AG04450 (cell line): ENCODE results near the gene COPG2. TPM values are rescaled to one million over a fixed set of nuclear protein-coding genes. Genes with fewer than 3 reads are reported as not detected.
"Not testable (repeated sequence)": the region's sequence is repeated elsewhere in the genome, so short reads cannot be mapped to it uniquely, and the experiment has no call there.

ENCODE experiments used
- CTCF ChIA-PET: fragments of 300-600, 350-600 bp; formaldehyde crosslinking; extraction: SDS; loops from one replicate; lab custom pipeline; 2022; ENCODE audit warnings: antibody characterized with exemption, inconsistent platforms; lab: Charles Lee
- POLR2A ChIA-PET: fragments of 350-600 bp; formaldehyde crosslinking; extraction: SDS; loops from one replicate; lab custom pipeline; 2021; ENCODE audit warnings: antibody characterized with exemption, inconsistent platforms; lab: Yijun Ruan, JAX
- DNase-seq: peaks from one replicate; pipeline ENCODE4 v3.0.0-alpha.2; 2011; ENCODE audit warnings: low read depth, low spot score
- H3K27ac ChIP-seq: one replicate; pipeline ENCODE4 v1.5.1; 2012; ENCODE audit warnings: low read depth, low read length, control low read depth
- H3K27me3 ChIP-seq: one replicate; pipeline ENCODE4 v1.6.0; 2012; ENCODE audit warnings: low read length; ENCODE audit not compliant: control insufficient read depth, insufficient read depth
- H3K4me3 ChIP-seq: 2 replicates; pipeline ENCODE4 v1.5.1; 2011; ENCODE audit warnings: mild to moderate bottlenecking, low read depth, low read length, control low read depth
- H3K9me3 ChIP-seq: 2 replicates; pipeline ENCODE4 v1.5.1; 2012; ENCODE audit warnings: low read length; ENCODE audit not compliant: control insufficient read depth, insufficient read depth
- polyA plus RNA-seq: library from polyadenylated mRNA; depleted of rRNA; stranded (reverse); fragments of >200 nt; gene quantifications from 2 replicates; pipeline ENCODE4 v1.2.3, GENCODE V29; 2011
- TF ChIP-seq, protein P1 (sequence below): IDR thresholded peaks from 2 replicates; pipeline ENCODE4 v1.5.1; 2011; ENCODE audit warnings: low read depth, low read length, control low read depth, inconsistent platforms

COPG2 gene
- polyA plus RNA-seq, 1 experiment, result 40.6 TPM

DNA sequence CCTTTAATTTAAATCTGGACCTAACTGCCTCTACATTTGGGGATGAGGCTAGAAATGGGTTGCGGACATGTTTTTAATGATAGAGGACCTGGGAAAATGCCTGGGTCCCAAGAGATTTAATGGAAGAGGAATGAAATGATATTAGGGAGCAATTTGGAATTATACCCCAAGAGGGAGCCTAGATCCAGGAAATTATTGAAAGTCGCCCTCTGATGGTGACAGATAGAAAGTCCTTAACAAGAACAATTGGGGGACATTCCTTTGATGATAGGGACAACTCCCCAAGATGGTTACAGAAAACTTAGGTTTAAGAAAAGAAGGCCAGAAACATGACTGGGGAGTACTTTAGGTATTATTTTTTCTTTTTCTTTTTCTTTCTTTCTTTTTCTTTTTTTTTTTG, 27.3 kb upstream of the COPG2 start:
- ChIA-PET POLR2A (no interaction called here), CTCF (interaction anchor here (0.7 to 2.2 kb wide), 2 partner anchors 14 to 624 kb away, joined by 3 to 7 read pairs; no protein-coding TSS in a partner anchor)
- peaks cover 2% of the 10 kb centered on the region for H3K27me3 ChIP-seq
- no peak overlapping the region for H3K27ac ChIP-seq
- no peak for DNase-seq
- TF ChIP-seq, protein P1, sequence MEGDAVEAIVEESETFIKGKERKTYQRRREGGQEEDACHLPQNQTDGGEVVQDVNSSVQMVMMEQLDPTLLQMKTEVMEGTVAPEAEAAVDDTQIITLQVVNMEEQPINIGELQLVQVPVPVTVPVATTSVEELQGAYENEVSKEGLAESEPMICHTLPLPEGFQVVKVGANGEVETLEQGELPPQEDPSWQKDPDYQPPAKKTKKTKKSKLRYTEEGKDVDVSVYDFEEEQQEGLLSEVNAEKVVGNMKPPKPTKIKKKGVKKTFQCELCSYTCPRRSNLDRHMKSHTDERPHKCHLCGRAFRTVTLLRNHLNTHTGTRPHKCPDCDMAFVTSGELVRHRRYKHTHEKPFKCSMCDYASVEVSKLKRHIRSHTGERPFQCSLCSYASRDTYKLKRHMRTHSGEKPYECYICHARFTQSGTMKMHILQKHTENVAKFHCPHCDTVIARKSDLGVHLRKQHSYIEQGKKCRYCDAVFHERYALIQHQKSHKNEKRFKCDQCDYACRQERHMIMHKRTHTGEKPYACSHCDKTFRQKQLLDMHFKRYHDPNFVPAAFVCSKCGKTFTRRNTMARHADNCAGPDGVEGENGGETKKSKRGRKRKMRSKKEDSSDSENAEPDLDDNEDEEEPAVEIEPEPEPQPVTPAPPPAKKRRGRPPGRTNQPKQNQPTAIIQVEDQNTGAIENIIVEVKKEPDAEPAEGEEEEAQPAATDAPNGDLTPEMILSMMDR, result peak; percentile 67
- no peak overlapping the region for H3K4me3 ChIP-seq
- H3K9me3 ChIP-seq, result no peaks in the 10 kb centered on the region

DNA sequence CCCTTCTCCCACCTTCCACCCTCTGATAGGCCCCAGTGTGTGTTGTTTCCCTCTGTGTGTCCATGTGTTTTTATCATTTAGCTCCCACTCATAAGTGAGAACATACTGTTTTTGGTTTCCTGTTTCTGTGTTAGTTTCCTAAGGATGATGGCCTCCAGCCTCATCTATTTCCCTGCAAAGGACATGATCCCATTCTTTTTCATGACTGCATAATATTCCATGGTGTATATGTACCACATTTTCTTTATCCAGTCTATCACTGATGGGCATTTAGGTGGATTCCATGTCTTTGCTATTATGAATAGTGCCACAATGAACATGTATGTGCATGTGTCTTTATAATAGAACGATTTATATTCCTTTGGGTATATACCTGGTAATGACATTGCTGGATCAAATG, 23.8 kb upstream of the COPG2 start:
- CTCF ChIA-PET, POLR2A ChIA-PET: not testable (repeated sequence)

DNA sequence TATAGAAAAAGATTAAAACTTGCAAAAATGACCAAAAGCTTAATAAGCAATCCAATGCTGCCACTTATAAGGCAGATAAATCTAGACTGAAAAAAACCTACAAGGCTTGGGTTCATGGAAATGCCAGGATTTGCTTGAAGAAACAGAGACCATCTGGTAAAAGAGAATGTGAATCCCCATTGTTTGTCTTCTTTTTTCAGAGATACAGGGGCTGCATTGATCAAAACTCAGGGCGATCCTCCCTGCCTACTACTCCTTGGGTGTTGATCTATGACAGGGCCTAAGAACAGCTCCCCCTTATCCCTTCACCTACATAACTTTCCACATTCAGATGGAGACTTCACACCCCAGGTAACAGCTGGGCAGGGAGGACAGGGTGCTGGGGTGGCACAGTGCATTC, 21.1 kb upstream of the COPG2 start:
- Histone ChIP-seq H3K27ac (no peak overlapping the region), H3K9me3 (no peaks in the 10 kb centered on the region), H3K4me3 (no peak overlapping the region), H3K27me3 (peaks cover 15% of the 10 kb centered on the region)
- ChIA-PET CTCF (no interaction called here), POLR2A (no interaction called here)
- TF ChIP-seq, protein P1, result no peak
- no peak for DNase-seq

More for the DNA sequence above, 23.8 kb upstream of the COPG2 start:
- H3K27ac ChIP-seq, H3K4me3 ChIP-seq, DNase-seq, H3K9me3 ChIP-seq: not testable (repeated sequence)
- peaks cover 15% of the 10 kb centered on the region for H3K27me3 ChIP-seq

DNA sequence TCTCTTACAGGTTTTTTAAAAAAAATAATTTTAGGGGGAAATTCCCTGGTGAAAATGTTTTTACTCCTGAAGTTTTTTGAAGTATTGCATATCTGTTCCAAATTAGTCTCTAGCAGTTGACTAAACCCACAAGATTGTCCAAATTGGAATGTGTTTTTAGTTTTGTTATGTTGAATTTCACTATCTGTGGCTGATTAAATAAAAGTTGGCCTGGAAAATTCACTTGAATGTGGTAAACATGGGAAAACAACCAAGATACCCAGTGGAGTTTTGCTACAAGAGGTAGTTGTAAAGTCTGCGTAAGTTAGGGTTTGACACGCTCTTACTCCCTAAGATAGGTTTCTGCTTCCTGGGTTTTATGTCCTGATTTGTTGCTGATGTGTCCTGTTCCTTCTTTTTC, 14.5 kb upstream of the COPG2 start:
- CTCF ChIA-PET, result no interaction called here
- TF ChIP-seq, protein P1, result no peak
- no peak overlapping the region for H3K4me3 ChIP-seq
- no peak for DNase-seq
- POLR2A ChIA-PET, result no interaction called here
- H3K9me3 ChIP-seq, result no peaks in the 10 kb centered on the region
- no peak overlapping the region for H3K27ac ChIP-seq
- peaks cover 7% of the 10 kb centered on the region for H3K27me3 ChIP-seq

DNA sequence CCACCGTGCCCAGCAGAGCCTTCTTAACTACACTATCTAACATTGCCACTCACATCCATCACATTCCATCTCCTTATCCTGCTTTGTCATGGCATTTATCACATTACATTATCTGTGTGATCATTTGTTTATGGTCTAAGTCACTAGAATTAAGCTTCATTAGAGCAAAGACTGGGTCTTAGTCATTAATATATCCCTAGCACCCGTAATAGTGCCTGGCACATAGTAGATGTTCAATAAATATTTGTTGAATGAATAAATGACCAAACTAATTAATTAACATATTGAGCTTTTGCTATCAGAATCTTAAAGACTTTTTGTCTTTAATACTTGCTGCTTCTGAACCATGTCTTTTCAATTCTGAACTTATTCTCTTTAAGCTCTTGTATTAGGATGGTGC, 5.9 kb upstream of the COPG2 start:
- Histone ChIP-seq H3K9me3 (no peaks in the 10 kb centered on the region), H3K27me3 (no peaks in the 10 kb centered on the region), H3K27ac (no peak overlapping the region), H3K4me3 (no peak overlapping the region)
- POLR2A ChIA-PET, result no interaction called here
- TF ChIP-seq, protein P1, result no peak
- CTCF ChIA-PET, result no interaction called here
- DNase-seq, result no peak

DNA sequence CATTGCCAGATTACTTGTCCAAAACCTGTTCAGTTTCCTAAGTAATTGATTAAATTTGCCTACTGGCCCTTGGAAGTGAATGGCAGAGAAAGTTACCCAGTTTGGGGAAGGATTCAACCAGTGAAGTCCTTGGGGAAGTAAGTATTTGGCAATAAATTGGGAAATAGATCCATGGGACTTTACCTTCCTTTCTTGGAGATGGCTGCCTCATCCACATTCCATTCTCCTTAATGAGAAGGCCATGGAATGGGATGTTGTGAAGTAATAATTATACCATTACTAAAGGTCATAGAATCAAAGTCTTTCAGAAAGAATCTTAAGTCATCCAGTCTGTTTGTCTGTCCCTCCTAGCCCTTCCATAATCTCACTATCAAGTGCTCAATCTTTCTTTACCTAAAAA, 4.5 kb upstream of the COPG2 start:
- Histone ChIP-seq H3K27ac (no peak overlapping the region), H3K27me3 (no peaks in the 10 kb centered on the region), H3K9me3 (no peaks in the 10 kb centered on the region), H3K4me3 (no peak overlapping the region)
- DNase-seq, result no peak
- ChIA-PET POLR2A (no interaction called here), CTCF (no interaction called here)
- TF ChIP-seq, protein P1, result no peak
